ENCODE measurements around the gene MUC22.
"Not testable (repeated sequence)": the region's sequence is repeated elsewhere in the genome, so short reads cannot be mapped to it uniquely, and the experiment has no call there.

The MUC22 gene

GRCh38 chr6:30998785-30999184 is 11.5 kb upstream of the MUC22 start:
- no peak for DNase-seq (ENCODE audit: low spot score)

GRCh38 chr6:31000067-31000860 is 10.0 kb upstream of the MUC22 start:
- not testable (repeated sequence) for DNase-seq (ENCODE audit: low spot score)

- no peak for DNase-seq (ENCODE audit: low spot score)
Measured at GRCh38 chr6:31001281-31001888, 8.9 kb upstream of the MUC22 start.

- no peak for DNase-seq (ENCODE audit: low spot score)
Measured at GRCh38 chr6:31002471-31002870, 7.8 kb upstream of the MUC22 start.

- no peak for DNase-seq (ENCODE audit: low spot score)
Measured at GRCh38 chr6:31004794-31005193, 5.5 kb upstream of the MUC22 start.

- no peak for DNase-seq (ENCODE audit: low spot score)
Measured at GRCh38 chr6:31005249-31006020, 4.8 kb upstream of the MUC22 start.

- no peak for DNase-seq (ENCODE audit: low spot score)
Measured at GRCh38 chr6:31007694-31008093, 2.6 kb upstream of the MUC22 start.

- no peak for DNase-seq (ENCODE audit: low spot score)
Measured at GRCh38 chr6:31008165-31008564, 2.1 kb upstream of the MUC22 start.

GRCh38 chr6:31009731-31010130 is 543 bp upstream of the MUC22 start:
- no peak for DNase-seq (ENCODE audit: low spot score)

GRCh38 chr6:31011153-31011552 is 879 bp downstream of the MUC22 start:
- DNase-seq (ENCODE audit: low spot score): no peak

GRCh38 chr6:31016659-31017299 is 6.5 kb downstream of the MUC22 start:
- DNase-seq (ENCODE audit: low spot score): no peak

- not testable (repeated sequence) for DNase-seq (ENCODE audit: low spot score)
Measured at GRCh38 chr6:31017436-31017835, 7.2 kb downstream of the MUC22 start.

GRCh38 chr6:31020057-31020456 is 9.8 kb downstream of the MUC22 start:
- DNase-seq (ENCODE audit: low spot score): no peak

- not testable (repeated sequence) for DNase-seq (ENCODE audit: low spot score)
Measured at GRCh38 chr6:31020631-31021255, 10.5 kb downstream of the MUC22 start.

- DNase-seq (ENCODE audit: low spot score): not testable (repeated sequence)
Measured at GRCh38 chr6:31021705-31022531, 11.6 kb downstream of the MUC22 start.

GRCh38 chr6:31025595-31025994 is 15.3 kb downstream of the MUC22 start:
- DNase-seq (ENCODE audit: low spot score): no peak

GRCh38 chr6:31031095-31031494 is 20.8 kb downstream of the MUC22 start:
- DNase-seq (ENCODE audit: low spot score): no peak

GRCh38 chr6:31033075-31033474 is 22.8 kb downstream of the MUC22 start:
- DNase-seq (ENCODE audit: low spot score): no peak

- no peak for DNase-seq (ENCODE audit: low spot score)
Measured at GRCh38 chr6:31035862-31036497, 25.7 kb downstream of the MUC22 start.

- no peak for DNase-seq (ENCODE audit: low spot score)
Measured at GRCh38 chr6:31037169-31037568, 26.9 kb downstream of the MUC22 start.

- DNase-seq (ENCODE audit: low spot score): no peak
Measured at GRCh38 chr6:31037682-31038081, 27.4 kb downstream of the MUC22 start.
